ENCODE results near the gene CDH19.
A peak's percentile ranks its signal among the peaks of the same experiment; 100 is the strongest.

The CDH19 gene

GRCh38 chr18:66603941-66604627 lies at the start of gene CDH19:
Gene CDH19 (minus strand): TSS chr18:66604090. CDS start chr18:66572204, 31,886 bp downstream.
- H3K36me3 Mint-ChIP-seq = no peaks in the 10 kb centered on the region
- H3K27ac Mint-ChIP-seq = no peak within 1 kb of the TSS
- no peak for ATAC-seq
- no peaks in the 10 kb centered on the region for H3K9me3 Mint-ChIP-seq
- H3K4me1 Mint-ChIP-seq = no peaks in the 10 kb centered on the region
- H3K27me3 Mint-ChIP-seq = no peaks in the 10 kb centered on the region
- no peak within 1 kb of the TSS for H3K4me3 Mint-ChIP-seq

GRCh38 chr18:66647671-66648070 lies 43.8 kb upstream of the CDH19 start:
- H3K36me3 Mint-ChIP-seq = no peaks in the 10 kb centered on the region
- no peaks in the 10 kb centered on the region for H3K27me3 Mint-ChIP-seq

DNA sequence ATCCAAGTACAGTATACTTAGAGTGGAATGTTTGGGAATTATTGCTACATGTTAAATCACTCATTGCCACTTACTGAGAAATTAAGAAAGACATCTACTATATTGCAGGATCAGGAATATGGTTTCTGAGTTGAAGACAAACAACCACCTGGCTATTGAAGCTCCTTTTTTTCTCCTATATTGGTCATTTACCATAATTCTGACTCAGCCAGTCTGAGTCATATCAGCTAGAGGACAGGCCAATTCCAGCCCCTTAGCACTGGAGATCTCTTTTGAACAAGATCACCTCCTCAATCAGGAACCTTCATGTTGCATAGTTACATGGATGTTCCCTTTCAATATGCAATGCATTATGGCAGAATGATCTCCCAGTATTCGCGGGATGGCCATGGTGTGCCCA lies 42.7 kb upstream of the CDH19 start:
- Mint-ChIP-seq H3K27ac (no peak overlapping the region), H3K36me3 (no peaks in the 10 kb centered on the region), H3K9me3 (no peaks in the 10 kb centered on the region), H3K4me1 (no peaks in the 10 kb centered on the region), H3K4me3 (no peak overlapping the region), H3K27me3 (no peaks in the 10 kb centered on the region)
- ATAC-seq = no peak

More at GRCh38 chr18:66647671-66648070, 43.8 kb upstream of the CDH19 start:
- no peak for ATAC-seq
- Mint-ChIP-seq H3K4me3 (no peak overlapping the region), H3K27ac (no peak overlapping the region), H3K4me1 (no peaks in the 10 kb centered on the region), H3K9me3 (peaks cover 3% of the 10 kb centered on the region)

- Mint-ChIP-seq H3K4me1 (no peaks in the 10 kb centered on the region), H3K27me3 (no peaks in the 10 kb centered on the region), H3K36me3 (no peaks in the 10 kb centered on the region), H3K4me3 (no peak overlapping the region), H3K27ac (no peak overlapping the region), H3K9me3 (peaks cover 2% of the 10 kb centered on the region)
- no peak for ATAC-seq
Measured at GRCh38 chr18:66645983-66646382, 42.1 kb upstream of the CDH19 start.

- Mint-ChIP-seq H3K27me3 (no peaks in the 10 kb centered on the region), H3K4me1 (no peaks in the 10 kb centered on the region), H3K4me3 (no peak overlapping the region), H3K36me3 (no peaks in the 10 kb centered on the region), H3K27ac (no peak overlapping the region), H3K9me3 (peaks cover 4% of the 10 kb centered on the region)
- ATAC-seq = no peak
Measured at GRCh38 chr18:66641056-66641455, 37.2 kb upstream of the CDH19 start.

GRCh38 chr18:66640431-66640830 lies 36.5 kb upstream of the CDH19 start:
- no peak overlapping the region for H3K4me3 Mint-ChIP-seq
- no peaks in the 10 kb centered on the region for H3K27me3 Mint-ChIP-seq
- no peaks in the 10 kb centered on the region for H3K36me3 Mint-ChIP-seq
- ATAC-seq = no peak
- no peak overlapping the region for H3K27ac Mint-ChIP-seq
- H3K4me1 Mint-ChIP-seq = no peaks in the 10 kb centered on the region
- H3K9me3 Mint-ChIP-seq = peaks cover 4% of the 10 kb centered on the region

DNA sequence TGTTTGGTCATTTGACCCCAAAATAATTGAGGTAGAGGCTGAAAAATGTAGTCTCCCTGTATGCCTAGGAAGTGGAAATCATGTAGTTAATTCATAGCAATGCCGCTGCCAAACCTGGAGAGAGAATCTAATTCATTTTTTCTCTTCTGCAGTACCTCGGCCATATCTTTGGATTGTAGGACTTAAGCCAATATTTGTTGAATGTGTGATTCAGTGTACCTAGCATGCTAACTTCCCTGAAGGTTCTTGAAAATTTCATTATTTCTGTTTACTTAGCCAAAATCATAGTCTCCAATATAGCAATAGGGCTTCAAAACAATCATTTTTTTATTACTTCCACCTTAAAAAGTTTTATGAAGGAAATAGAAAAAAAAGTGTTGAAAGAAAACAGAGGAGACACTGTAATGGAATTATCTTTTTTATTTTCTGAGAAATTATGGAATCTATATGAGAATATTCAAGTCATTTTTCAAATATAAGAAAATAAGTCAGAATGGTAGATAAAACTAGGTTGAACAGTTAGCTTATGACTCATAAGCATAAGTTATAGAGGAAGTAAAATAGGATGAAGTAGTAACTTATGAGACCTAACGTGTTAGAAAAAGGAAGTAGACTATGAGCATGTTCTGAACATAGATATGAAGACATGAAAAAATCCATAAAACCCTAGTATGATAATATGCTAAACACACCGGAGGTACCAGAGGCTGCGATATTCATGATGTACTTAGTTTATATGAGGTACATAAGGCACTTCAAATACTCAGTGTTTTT lies 35.2 kb upstream of the CDH19 start:
- H3K27me3 Mint-ChIP-seq = no peaks in the 10 kb centered on the region
- H3K36me3 Mint-ChIP-seq = no peaks in the 10 kb centered on the region
- no peak overlapping the region for H3K4me3 Mint-ChIP-seq
- H3K4me1 Mint-ChIP-seq = no peaks in the 10 kb centered on the region
- H3K27ac Mint-ChIP-seq = no peak overlapping the region
- peaks cover 4% of the 10 kb centered on the region for H3K9me3 Mint-ChIP-seq
- no peak for ATAC-seq

DNA sequence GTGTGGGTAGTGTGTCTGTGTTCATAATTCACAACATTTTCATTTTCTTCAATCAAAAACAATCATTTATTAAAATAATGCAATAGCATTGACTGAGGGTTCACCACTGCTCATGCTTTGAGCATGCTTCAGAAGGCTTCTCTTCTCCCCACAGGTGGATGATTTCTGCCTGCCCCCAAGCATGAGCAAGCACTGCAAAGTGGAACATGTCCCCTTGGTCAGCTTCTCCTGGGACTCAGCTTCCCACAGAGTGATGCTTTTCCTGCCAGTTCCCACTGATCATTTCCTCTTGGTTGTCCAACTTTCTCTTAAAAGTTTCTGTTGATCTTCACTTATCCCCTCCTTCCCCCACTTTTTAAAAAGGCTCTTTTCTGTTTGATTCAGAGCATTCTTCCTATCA lies 31.5 kb upstream of the CDH19 start:
- Mint-ChIP-seq H3K27ac (no peak overlapping the region), H3K4me1 (no peaks in the 10 kb centered on the region), H3K4me3 (no peak overlapping the region), H3K27me3 (no peaks in the 10 kb centered on the region), H3K36me3 (no peaks in the 10 kb centered on the region), H3K9me3 (peaks cover 3% of the 10 kb centered on the region)
- ATAC-seq = no peak

GRCh38 chr18:66632756-66633155 lies 28.9 kb upstream of the CDH19 start:
- ATAC-seq = no peak
- Mint-ChIP-seq H3K4me3 (no peak overlapping the region), H3K27ac (no peak overlapping the region), H3K9me3 (peaks cover 6% of the 10 kb centered on the region), H3K36me3 (no peaks in the 10 kb centered on the region), H3K4me1 (no peaks in the 10 kb centered on the region), H3K27me3 (no peaks in the 10 kb centered on the region)

GRCh38 chr18:66630831-66631230 lies 26.9 kb upstream of the CDH19 start:
- no peaks in the 10 kb centered on the region for H3K4me1 Mint-ChIP-seq
- peaks cover 6% of the 10 kb centered on the region for H3K9me3 Mint-ChIP-seq
- H3K27me3 Mint-ChIP-seq = no peaks in the 10 kb centered on the region
- no peak overlapping the region for H3K4me3 Mint-ChIP-seq
- ATAC-seq = no peak
- no peaks in the 10 kb centered on the region for H3K36me3 Mint-ChIP-seq
- no peak overlapping the region for H3K27ac Mint-ChIP-seq

- Mint-ChIP-seq H3K9me3 (peaks cover 4% of the 10 kb centered on the region), H3K36me3 (no peaks in the 10 kb centered on the region), H3K27me3 (no peaks in the 10 kb centered on the region), H3K4me1 (no peaks in the 10 kb centered on the region), H3K4me3 (no peak overlapping the region), H3K27ac (no peak overlapping the region)
- ATAC-seq = no peak
Measured at GRCh38 chr18:66623821-66624220, 19.9 kb upstream of the CDH19 start.

DNA sequence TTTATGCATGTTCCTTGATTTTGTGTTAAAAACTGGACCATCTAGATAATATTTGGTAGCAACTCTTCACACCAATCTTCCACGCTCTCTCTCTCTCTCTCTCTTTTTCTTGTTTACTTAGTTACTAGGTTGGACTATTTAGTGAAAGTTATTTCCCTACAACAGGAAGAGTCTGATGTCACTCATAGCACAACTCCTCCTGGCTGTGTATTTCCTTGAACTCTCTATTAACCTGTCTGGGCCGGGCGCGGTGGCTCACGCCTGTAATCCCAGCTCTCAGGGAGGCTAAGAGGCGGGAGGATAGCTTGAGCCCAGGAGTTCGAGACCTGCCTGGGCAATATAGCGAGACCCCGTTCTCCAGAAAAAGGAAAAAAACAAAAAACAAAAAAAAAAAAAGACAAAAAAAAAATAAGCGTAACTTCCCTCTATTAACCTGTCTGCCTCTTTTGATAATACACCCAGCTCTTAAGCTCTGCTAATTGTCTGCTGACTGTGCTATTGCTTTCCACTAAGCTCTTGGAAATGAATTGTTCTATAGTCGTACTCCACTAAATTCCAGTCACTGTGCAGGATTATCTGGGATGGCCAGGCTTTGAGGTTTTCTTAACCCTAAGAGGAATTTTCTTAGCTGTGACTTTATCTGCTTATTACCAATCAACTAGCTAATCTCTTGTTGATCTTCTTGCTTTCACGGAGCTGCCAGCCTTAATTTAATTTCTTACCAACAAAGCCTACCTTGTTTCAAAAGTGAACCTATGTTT lies 18.1 kb upstream of the CDH19 start:
- H3K36me3 Mint-ChIP-seq = no peaks in the 10 kb centered on the region
- H3K9me3 Mint-ChIP-seq = peaks cover 8% of the 10 kb centered on the region
- H3K27me3 Mint-ChIP-seq = no peaks in the 10 kb centered on the region
- no peak overlapping the region for H3K27ac Mint-ChIP-seq
- H3K4me3 Mint-ChIP-seq = no peak overlapping the region
- H3K4me1 Mint-ChIP-seq = no peaks in the 10 kb centered on the region
- no peak for ATAC-seq

DNA sequence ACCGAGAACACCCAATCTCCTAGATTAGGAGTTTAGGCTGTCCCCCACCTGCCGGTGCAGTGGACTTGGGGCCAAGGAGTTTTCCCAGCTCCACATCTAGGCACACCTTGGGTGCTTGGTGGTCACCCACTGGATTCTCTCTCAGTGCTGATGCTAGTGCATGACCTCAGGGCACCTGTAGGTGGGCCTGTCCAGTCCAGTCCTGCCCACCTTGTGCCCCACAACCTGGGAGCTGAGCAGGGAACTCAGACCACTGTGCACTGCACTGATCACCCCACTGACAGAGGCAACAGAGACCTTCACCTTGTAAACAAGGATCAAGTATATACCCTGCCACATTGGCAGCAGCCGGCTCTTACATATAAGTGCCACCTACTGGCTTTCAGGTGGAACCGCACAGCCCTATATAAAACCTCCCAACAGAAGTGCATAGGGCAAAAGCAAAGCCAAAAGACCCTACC lies 12.7 kb upstream of the CDH19 start:
- peak; percentile 57 for ATAC-seq
- Mint-ChIP-seq H3K4me3 (no peak overlapping the region), H3K36me3 (no peaks in the 10 kb centered on the region), H3K9me3 (peaks cover 5% of the 10 kb centered on the region), H3K27ac (no peak overlapping the region), H3K4me1 (no peaks in the 10 kb centered on the region), H3K27me3 (no peaks in the 10 kb centered on the region)

DNA sequence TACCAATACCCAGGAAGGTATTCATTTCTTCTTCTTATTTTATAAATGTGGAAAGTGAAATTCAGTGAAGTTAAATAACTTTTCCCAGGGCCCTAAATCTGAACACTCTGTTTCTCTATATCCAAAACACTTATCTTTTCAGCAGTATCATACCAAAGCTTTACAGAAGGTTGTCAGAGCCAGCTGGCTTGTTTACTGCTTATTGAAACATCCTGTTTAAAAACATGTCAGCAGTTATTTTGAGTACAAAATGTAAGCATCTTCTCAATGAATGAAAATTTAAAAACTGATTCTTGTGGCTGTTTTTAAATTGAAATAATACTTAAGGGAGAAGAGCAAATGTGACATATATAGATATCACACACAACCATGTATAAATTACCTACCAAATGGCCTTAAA lies 11.3 kb upstream of the CDH19 start:
- no peak overlapping the region for H3K4me3 Mint-ChIP-seq
- H3K9me3 Mint-ChIP-seq = peaks cover 4% of the 10 kb centered on the region
- no peaks in the 10 kb centered on the region for H3K27me3 Mint-ChIP-seq
- no peaks in the 10 kb centered on the region for H3K4me1 Mint-ChIP-seq
- H3K27ac Mint-ChIP-seq = no peak overlapping the region
- no peaks in the 10 kb centered on the region for H3K36me3 Mint-ChIP-seq
- no peak for ATAC-seq

DNA sequence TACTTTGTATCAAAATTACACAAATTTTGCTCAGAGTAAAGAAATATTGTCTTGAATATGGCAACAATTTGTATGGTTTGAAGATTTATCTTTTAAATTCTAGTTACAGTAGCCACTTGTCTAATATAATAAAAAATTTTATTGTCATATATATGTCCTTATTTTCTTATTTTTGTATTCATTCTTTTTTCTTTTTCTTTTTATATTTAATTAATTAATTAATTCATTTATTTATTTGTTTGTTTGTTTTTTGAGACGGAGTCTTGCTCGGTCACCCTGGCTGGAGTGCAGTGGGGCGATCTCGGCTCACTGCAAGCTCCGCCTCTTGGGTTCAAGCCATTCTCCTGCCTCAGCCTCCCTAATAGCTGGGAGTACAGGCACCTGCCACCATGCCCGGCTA lies 3.7 kb upstream of the CDH19 start:
- H3K27me3 Mint-ChIP-seq = no peaks in the 10 kb centered on the region
- H3K4me1 Mint-ChIP-seq = no peaks in the 10 kb centered on the region
- no peaks in the 10 kb centered on the region for H3K36me3 Mint-ChIP-seq
- H3K9me3 Mint-ChIP-seq = no peaks in the 10 kb centered on the region
- H3K27ac Mint-ChIP-seq = no peak overlapping the region
- H3K4me3 Mint-ChIP-seq = no peak overlapping the region
- ATAC-seq = no peak

Measured in stimulated activated memory B cell treated with anti-CD40 and anti-IgM and Interleukin-4, amounts not matched to agents 10 μg/mL and 1 μg/mL and 100 μg/mL, for 72 hours (primary cell).